GM19372 (cell line): ENCODE results near the gene C2orf68.
"Not testable (repeated sequence)": the region's sequence is repeated elsewhere in the genome, so short reads cannot be mapped to it uniquely, and the experiment has no call there.

ENCODE experiments used
- ATAC-seq: cut with Tn5 transposase; IDR thresholded peaks from one replicate; pipeline ENCODE4 v1.9.1; 2021; ENCODE audit warnings: mild to moderate bottlenecking, low read depth, moderate library complexity; ENCODE audit not compliant: unreplicated experiment

Gene C2orf68

GRCh38 chr2:85635011-85635410 lies 23.1 kb upstream of the C2orf68 start:
- no peak for ATAC-seq

DNA sequence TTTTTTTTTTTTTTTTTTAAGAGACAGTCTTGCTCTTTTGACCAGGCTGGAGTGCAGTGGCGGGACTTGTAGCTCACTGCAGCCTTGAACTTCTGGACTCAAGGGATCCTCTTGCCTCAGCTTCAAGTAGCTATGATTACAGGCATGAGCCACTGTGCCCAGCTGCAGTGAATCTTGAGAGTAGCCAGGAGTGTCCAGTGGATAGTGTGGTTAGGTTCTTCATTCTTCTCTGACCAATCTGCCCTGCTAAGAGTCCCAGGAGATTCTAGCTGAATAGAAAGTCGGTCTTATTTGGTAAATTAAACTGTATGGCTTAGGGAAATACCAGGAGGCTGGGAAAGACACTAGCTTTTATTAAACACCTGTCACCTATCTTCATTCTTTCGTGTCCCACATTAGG lies 19.4 kb upstream of the C2orf68 start:
- ATAC-seq: no peak

DNA sequence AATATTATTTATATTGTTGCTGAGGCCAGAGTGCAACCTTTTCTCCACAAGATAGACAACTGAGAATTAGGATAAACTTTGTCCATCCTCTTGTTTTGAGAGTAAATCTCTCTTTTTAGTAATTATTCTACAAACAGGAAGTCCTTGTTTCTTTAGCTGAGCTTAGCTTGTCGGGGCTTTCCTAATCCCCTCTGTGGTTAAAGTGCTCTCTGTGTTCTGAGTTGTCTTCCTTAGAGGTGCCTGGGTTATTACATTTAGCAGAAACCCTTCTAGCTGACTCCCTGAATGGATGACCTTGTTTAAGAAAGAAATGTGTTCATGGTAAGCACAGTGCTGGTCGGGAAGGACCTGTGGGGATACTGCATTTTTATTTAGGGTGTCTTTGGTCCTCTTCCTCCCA lies 16.8 kb upstream of the C2orf68 start:
- no peak for ATAC-seq

DNA sequence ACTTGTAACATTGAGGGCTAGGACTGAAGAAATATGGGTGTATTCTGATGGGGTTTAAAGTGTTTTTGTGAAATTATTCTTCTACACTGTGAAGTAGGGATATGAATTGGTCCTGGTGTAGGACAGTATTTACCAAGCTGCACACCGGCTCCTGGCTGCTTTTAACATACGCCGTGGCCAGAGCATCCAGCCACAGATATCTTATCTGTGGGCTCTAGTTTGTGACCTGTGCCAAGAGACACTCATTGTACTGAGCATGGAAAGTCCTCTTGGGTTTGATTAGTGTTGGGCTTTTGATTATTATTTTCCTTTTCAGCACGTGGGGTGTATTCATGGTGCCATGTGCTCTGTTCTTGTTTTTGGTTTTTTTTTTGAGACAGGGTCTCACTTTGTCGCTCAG lies 12.1 kb upstream of the C2orf68 start:
- ATAC-seq: no peak

GRCh38 chr2:85621338-85621737 lies 9.5 kb upstream of the C2orf68 start:
- ATAC-seq: no peak

- ATAC-seq: no peak
Measured at GRCh38 chr2:85619617-85620016, 7.8 kb upstream of the C2orf68 start.

DNA sequence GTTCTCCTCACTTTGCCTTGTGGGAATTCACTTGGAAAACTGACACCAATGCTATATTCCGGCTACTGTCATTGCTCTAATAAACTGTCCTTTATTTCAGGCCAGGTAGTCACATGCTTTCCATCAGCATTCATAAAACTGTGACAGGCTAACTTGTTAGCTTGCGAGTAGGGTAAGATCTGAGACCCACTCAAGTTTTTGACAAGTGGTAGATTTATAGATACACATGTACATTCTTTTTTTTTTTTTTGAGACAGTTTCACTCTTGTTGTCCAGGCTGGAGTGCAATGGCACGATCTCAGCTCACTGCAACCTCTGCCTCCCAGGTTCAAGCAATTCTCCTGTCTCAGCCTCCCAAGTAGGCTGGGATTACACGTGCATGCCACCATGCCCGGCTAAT lies 5.9 kb upstream of the C2orf68 start:
- not testable (repeated sequence) for ATAC-seq

- ATAC-seq: no peak
Measured at GRCh38 chr2:85615413-85615728, 3.5 kb upstream of the C2orf68 start.

- ATAC-seq: not testable (repeated sequence)
Measured at GRCh38 chr2:85614757-85615156, 2.9 kb upstream of the C2orf68 start.

- ATAC-seq: no peak
Measured at GRCh38 chr2:85613717-85614515, 2.0 kb upstream of the C2orf68 start.

DNA sequence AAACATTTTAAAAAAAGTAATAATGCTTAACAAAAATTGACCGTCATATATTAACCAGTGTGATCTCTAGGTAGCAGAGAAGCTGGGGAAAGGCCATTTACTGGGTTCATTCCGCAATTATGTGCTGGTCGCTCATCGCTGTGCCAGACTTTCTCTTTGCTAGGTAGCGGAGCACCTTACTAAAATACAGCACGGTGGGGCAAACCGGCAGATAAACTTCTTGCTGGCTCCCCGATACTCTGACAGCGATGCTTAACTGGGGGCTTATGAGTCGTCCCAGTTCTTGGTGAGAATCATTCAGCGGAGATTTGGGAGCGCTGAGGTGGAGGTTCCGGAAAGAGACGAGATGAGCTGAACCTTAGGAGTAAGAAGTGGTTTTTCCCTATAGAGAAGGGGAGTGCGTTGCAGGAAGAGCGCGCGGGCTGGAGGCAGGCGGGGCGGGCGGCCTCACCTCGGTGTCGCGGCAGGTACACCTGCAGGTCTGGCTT lies 605 bp downstream of the C2orf68 start:
- no peak for ATAC-seq

- no peak for ATAC-seq
Measured at GRCh38 chr2:85607268-85608215, 4.3 kb downstream of the C2orf68 start.

DNA sequence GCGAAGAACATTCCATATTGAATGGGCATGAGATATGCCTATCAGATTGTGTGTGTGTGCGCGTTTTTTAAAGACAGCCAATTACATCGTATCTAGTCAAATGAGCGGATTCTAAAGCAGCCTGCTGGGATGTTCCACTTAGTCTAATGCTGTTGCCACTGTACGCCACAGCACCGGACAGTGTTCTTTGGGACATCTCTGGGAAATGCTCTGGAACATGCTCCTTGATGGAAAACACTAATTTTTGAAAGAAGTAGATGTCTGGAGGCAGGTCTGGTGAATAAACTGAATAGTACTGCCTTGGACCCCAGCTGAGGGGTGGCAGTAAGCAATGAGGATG lies 5.8 kb downstream of the C2orf68 start:
- no peak for ATAC-seq

- no peak for ATAC-seq
Measured at GRCh38 chr2:85605406-85606115, 6.3 kb downstream of the C2orf68 start.

- ATAC-seq: no peak
Measured at GRCh38 chr2:85604568-85605339, 7.1 kb downstream of the C2orf68 start.

DNA sequence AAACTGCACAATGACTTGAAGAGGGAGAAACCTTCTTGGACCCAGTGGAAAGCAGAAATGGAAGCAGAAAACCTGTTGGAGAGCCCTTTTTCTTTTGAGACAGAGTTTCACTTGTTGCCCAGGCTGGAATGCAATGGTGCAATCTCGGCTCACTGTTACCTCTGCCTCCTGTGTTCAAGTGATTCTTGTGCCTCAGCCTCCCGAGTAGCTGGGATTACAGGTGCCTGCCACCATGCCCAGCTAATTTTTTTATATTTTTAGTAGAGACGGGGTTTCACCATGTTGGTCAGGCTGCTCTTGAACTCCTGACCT lies 7.8 kb downstream of the C2orf68 start:
- not testable (repeated sequence) for ATAC-seq

GRCh38 chr2:85602476-85603234 lies 9.2 kb downstream of the C2orf68 start, which contains the start of gene TMEM150A:
Gene TMEM150A (minus strand): TSS chr2:85602698. CDS start chr2:85601948, 750 bp downstream.
- ATAC-seq: peak; percentile 96

DNA sequence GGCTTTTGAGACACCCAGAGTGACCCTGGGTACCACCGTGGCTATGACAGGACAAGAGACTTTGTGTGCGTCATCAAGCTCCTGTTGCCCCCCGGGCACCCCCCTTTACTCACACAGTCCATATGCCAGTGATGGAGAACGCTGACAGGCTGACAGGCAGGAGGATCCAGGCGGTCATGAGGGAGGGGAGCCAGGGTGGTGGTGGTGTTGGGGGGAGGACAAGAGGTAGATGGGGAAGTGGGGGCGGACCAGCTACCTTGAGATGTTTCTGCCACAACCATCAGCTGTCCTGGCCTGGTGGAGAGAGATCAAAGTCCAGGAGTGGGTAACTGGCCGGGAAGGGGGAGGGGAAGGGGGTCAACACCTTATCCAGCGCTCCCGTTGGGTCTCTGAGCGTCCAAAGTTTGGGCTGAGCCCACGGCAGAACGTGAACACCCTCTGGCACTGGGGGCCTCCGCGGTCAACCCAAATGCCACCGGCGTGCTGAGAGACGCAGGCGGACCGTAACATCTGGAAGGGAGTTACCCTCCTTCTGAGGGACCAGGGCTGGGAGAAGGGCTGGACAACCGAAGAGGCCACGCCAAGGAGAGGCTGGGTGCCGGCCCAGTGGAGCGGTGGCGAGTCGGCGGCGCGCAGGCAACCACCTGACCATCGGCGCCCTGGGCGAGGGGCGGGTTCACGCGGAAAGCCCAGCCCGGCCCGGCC lies 9.9 kb downstream of the C2orf68 start:
- peak; percentile 43 for ATAC-seq
